Smooth muscle cell (in vitro differentiated cells): ENCODE measurements around the gene FCHO1. TPM values are rescaled to one million over a fixed set of nuclear protein-coding genes. Genes with fewer than 3 reads are reported as not detected.
A peak's percentile ranks its signal among the peaks of the same experiment; 100 is the strongest.

Experiments used
- DNase-seq: peaks from one replicate; lab custom pipeline; 2025; ENCODE audit not compliant: unreplicated experiment; lab: John Stamatoyannopoulos, UW
- H2AFZ ChIP-seq: fragments of 200-600 bp; sonication (generic); 2 replicates; pipeline ENCODE4 v1.6.0; 2016; ENCODE audit warnings: antibody characterized with exemption, low read depth, mild to moderate bottlenecking
- H3F3A ChIP-seq: fragments of 200-600 bp; sonication (generic); 2 replicates; pipeline ENCODE4 v1.6.0; 2017; ENCODE audit warnings: antibody characterized with exemption, low read depth
- H3K27ac ChIP-seq: fragments of 200-600 bp; sonication (generic); 2 replicates; pipeline ENCODE4 v1.5.1; 2016; ENCODE audit warnings: low read depth, mild to moderate bottlenecking
- H3K27me3 ChIP-seq: fragments of 200-600 bp; sonication (generic); 2 replicates; pipeline ENCODE4 v1.6.1; 2016; ENCODE audit warnings: low read depth, mild to moderate bottlenecking
- H3K36me3 ChIP-seq: fragments of 200-600 bp; sonication (generic); 2 replicates; pipeline ENCODE4 v1.5.1; 2016; ENCODE audit warnings: low read depth
- H3K4me1 ChIP-seq: fragments of 200-600 bp; sonication (generic); 2 replicates; pipeline ENCODE4 v1.5.1; 2016; ENCODE audit warnings: low read depth
- H3K4me2 ChIP-seq: fragments of 200-600 bp; sonication (generic); 2 replicates; pipeline ENCODE4 v1.6.0; 2016; ENCODE audit warnings: mild to moderate bottlenecking
- H3K4me3 ChIP-seq: fragments of 200-600 bp; sonication (generic); 2 replicates; pipeline ENCODE4 v1.5.1; 2016; ENCODE audit warnings: mild to moderate bottlenecking
- H3K79me2 ChIP-seq: fragments of 200-600 bp; sonication (generic); 2 replicates; pipeline ENCODE4 v1.6.0; 2016; ENCODE audit warnings: low read depth, mild to moderate bottlenecking
- H3K9ac ChIP-seq: fragments of 200-600 bp; sonication (generic); 2 replicates; pipeline ENCODE4 v1.6.0; 2016; ENCODE audit warnings: low read depth
- H3K9me3 ChIP-seq: fragments of 200-600 bp; sonication (generic); replicated peaks from 2 replicates; pipeline ENCODE4 v1.5.1; 2016; ENCODE audit warnings: low read depth
- H4K20me1 ChIP-seq: fragments of 200-600 bp; sonication (generic); 2 replicates; pipeline ENCODE4 v1.6.0; 2016; ENCODE audit warnings: low read depth
- CTCF ChIP-seq: fragments of 200-600 bp; sonication (generic); IDR thresholded peaks from 2 replicates; pipeline ENCODE4 v1.5.1; 2017; ENCODE audit warnings: borderline replicate concordance, mild to moderate bottlenecking, antibody characterized with exemption; ENCODE audit not compliant: insufficient read depth, poor library complexity, severe bottlenecking
- WGBS: methylation state at CpG from one replicate; pipeline ENCODE4 v1.1.7; 2016; ENCODE audit warnings: low lambda C conversion rate; 5-methylcytosine and 5-hydroxymethylcytosine counted together
- polyA plus RNA-seq: library from polyadenylated mRNA; unstranded; fragments of >200 nt; fragmentation: Nextera tagmentation; extraction: Ambion mirVana; gene quantifications from 2 replicates; pipeline ENCODE4 v1.2.1, GENCODE V29; 2016
- total RNA-seq: library from RNA; depleted of rRNA; stranded (reverse); fragments of >200 nt; gene quantifications from 2 replicates; pipeline ENCODE4 v1.2.3, GENCODE V29; 2014

FCHO1 gene
- total and polyA plus RNA-seq, 2 experiments from 2014 or later = 1.0 to 5.3 TPM

GRCh38 chr19:17766543-17767131, 15.4 kb downstream of the FCHO1 start:
- TF ChIP-seq CTCF = peak; percentile 75

GRCh38 chr19:17767559-17767958, 16.3 kb downstream of the FCHO1 start:
- H2AFZ ChIP-seq = no peak overlapping the region
- no peak overlapping the region for H3K9ac ChIP-seq
- no peak for DNase-seq
- TF ChIP-seq CTCF = no peak
- no peaks in the 10 kb centered on the region for H3K9me3 ChIP-seq
- H3K36me3 ChIP-seq = no peaks in the 10 kb centered on the region
- no peak overlapping the region for H3K4me2 ChIP-seq
- H3K4me1 ChIP-seq = no peaks in the 10 kb centered on the region
- no peaks in the 10 kb centered on the region for H3K79me2 ChIP-seq
- no peak overlapping the region for H3K27ac ChIP-seq
- no peaks in the 10 kb centered on the region for H3K27me3 ChIP-seq
- peaks cover 3% of the 10 kb centered on the region for H3F3A ChIP-seq
- H3K4me3 ChIP-seq = no peak overlapping the region
- 87% methylated on average over 1 of the region's 1 CpG for WGBS
- no peaks in the 10 kb centered on the region for H4K20me1 ChIP-seq

More at GRCh38 chr19:17766543-17767131, 15.4 kb downstream of the FCHO1 start:
- 9% methylated on average over 29 of the region's 29 CpGs for WGBS
- H3K79me2 ChIP-seq = no peaks in the 10 kb centered on the region
- H3F3A ChIP-seq = peaks cover 3% of the 10 kb centered on the region
- peak overlapping the region; percentile 79 for H2AFZ ChIP-seq
- H3K4me1 ChIP-seq = no peaks in the 10 kb centered on the region
- H3K9me3 ChIP-seq = no peaks in the 10 kb centered on the region
- DNase-seq = peak; percentile 32
- H3K27ac ChIP-seq = no peak overlapping the region
- peak overlapping the region; percentile 80 for H3K4me2 ChIP-seq
- H4K20me1 ChIP-seq = no peaks in the 10 kb centered on the region
- peak overlapping the region; percentile 27 for H3K4me3 ChIP-seq
- no peaks in the 10 kb centered on the region for H3K36me3 ChIP-seq
- H3K9ac ChIP-seq = no peak overlapping the region
- H3K27me3 ChIP-seq = no peaks in the 10 kb centered on the region

GRCh38 chr19:17770613-17771012, 19.3 kb downstream of the FCHO1 start:
- H3K36me3 ChIP-seq = no peaks in the 10 kb centered on the region
- H2AFZ ChIP-seq = no peak overlapping the region
- no peak for DNase-seq
- no peaks in the 10 kb centered on the region for H3K4me1 ChIP-seq
- H3K4me3 ChIP-seq = no peak overlapping the region
- no peak for TF ChIP-seq CTCF
- H4K20me1 ChIP-seq = no peaks in the 10 kb centered on the region
- WGBS = 75% methylated on average over 7 of the region's 13 CpGs
- no peak overlapping the region for H3K9ac ChIP-seq
- H3K27me3 ChIP-seq = no peaks in the 10 kb centered on the region
- H3K27ac ChIP-seq = no peak overlapping the region
- no peaks in the 10 kb centered on the region for H3K79me2 ChIP-seq
- H3K9me3 ChIP-seq = no peaks in the 10 kb centered on the region
- peaks cover 3% of the 10 kb centered on the region for H3F3A ChIP-seq
- H3K4me2 ChIP-seq = no peak overlapping the region

- no peaks in the 10 kb centered on the region for H3K79me2 ChIP-seq
- H2AFZ ChIP-seq = no peak overlapping the region
- no peaks in the 10 kb centered on the region for H3K36me3 ChIP-seq
- no peak overlapping the region for H3K4me2 ChIP-seq
- WGBS = 94% methylated on average over 4 of the region's 4 CpGs
- H3K4me3 ChIP-seq = no peak overlapping the region
- no peak for TF ChIP-seq CTCF
- H3K4me1 ChIP-seq = no peaks in the 10 kb centered on the region
- peaks cover 3% of the 10 kb centered on the region for H3F3A ChIP-seq
- H3K27ac ChIP-seq = no peak overlapping the region
- no peaks in the 10 kb centered on the region for H3K9me3 ChIP-seq
- no peaks in the 10 kb centered on the region for H4K20me1 ChIP-seq
- no peak for DNase-seq
- H3K9ac ChIP-seq = no peak overlapping the region
- no peaks in the 10 kb centered on the region for H3K27me3 ChIP-seq
Measured at GRCh38 chr19:17772172-17772571, 20.9 kb downstream of the FCHO1 start.
